ENCODE results near the gene ST6GALNAC6. TPM values are rescaled to one million over a fixed set of nuclear protein-coding genes. Genes with fewer than 3 reads are reported as not detected.

The ST6GALNAC6 gene
- total RNA-seq, 1 experiment from 2014 or later = 24.5 TPM

- no peak for DNase-seq (ENCODE audit: low read depth, low spot score)
- intact Hi-C loops (cut with micrococcal nuclease) = no loop called here
- POLR2A ChIA-PET = no interaction called here
- RAD21 ChIA-PET (ENCODE audit: low non-redundant PET in 1 of 2, low total read pairs in 2 of 2, uncharacterized antibody in 2 of 2, unreplicated experiment in 2 of 2) = no interaction called here
- no peak overlapping the region for H3K4me3 ChIP-seq (replicated peaks in 1 of 2; ENCODE audit: low read depth in 1 of 2, low read length in 2 of 2)
- H3K27me3 ChIP-seq (ENCODE audit: insufficient read depth, low read length) = no peaks in the 10 kb centered on the region
- H3K9me2 ChIP-seq (ENCODE audit: insufficient read depth) = no peaks in the 10 kb centered on the region
- H4K20me1 ChIP-seq (ENCODE audit: insufficient read depth) = no peaks in the 10 kb centered on the region
- TF ChIP-seq CEBPB (IDR thresholded peaks at IDR 0.05; ENCODE audit: low read depth) (no peak), POLR2A (IDR thresholded peaks at IDR 0.05; ENCODE audit: borderline replicate concordance, extremely low read depth, insufficient read depth, insufficient read length) (no peak), CTCF (IDR thresholded peaks at IDR 0.05 in 2 of 3, conservative IDR thresholded peaks at IDR 0.05 in 1 of 3; ENCODE audit: borderline replicate concordance in 1 of 3, insufficient read depth in 1 of 3, low read depth in 2 of 3, low read length in 2 of 3) (no peak), ZBTB33 (IDR thresholded peaks at IDR 0.05; ENCODE audit: extremely low read depth, insufficient replicate concordance, low read length) (no peak), TCF7L2 (IDR thresholded peaks at IDR 0.05; ENCODE audit: borderline replicate concordance, extremely low read depth, insufficient read depth, insufficient read length) (no peak), EZH2phosphoT487 (IDR thresholded peaks at IDR 0.05; ENCODE audit: borderline replicate concordance) (no peak), MAX (IDR thresholded peaks at IDR 0.05) (no peak), SP1 (IDR thresholded peaks at IDR 0.05; ENCODE audit: low read depth) (no peak)
- H3K27ac ChIP-seq (ENCODE audit: low read depth, low read length) = no peak overlapping the region
- no peaks in the 10 kb centered on the region; the same call in 1 of the 2 replicates for H3K79me2 ChIP-seq (ENCODE audit: insufficient read depth, low read length)
- H3K4me2 ChIP-seq (ENCODE audit: low read length) = peak overlapping the region; percentile 89; the same call in 1 of the 2 replicates
- no peak for ATAC-seq
- H3K9ac ChIP-seq (ENCODE audit: low read length) = no peak overlapping the region
- H2AFZ ChIP-seq (ENCODE audit: low read depth, low read length, poor library complexity, severe bottlenecking) = no peak overlapping the region
- no peaks in the 10 kb centered on the region for H3K9me3 ChIP-seq (ENCODE audit: control insufficient read depth in 1 of 2, insufficient read depth in 1 of 2, low read depth in 1 of 2, low read length in 2 of 2)
- H3K36me3 ChIP-seq (ENCODE audit: control insufficient read depth in 1 of 2, insufficient read depth in 2 of 2, low read length in 2 of 2) = no peaks in the 10 kb centered on the region
- CTCF ChIA-PET = no interaction called here
- peaks cover 12 to 42% of the 10 kb centered on the region in 2 experiments for H3K4me1 ChIP-seq (ENCODE audit: control insufficient read depth in 1 of 2, insufficient read depth in 2 of 2, low read length in 2 of 2)
- no TSS peak for BruUV-seq (replicated peaks)
These were observed 24.0 kb downstream of the ST6GALNAC6 start for GRCh38 chr9:127875306-127875966.
